ENCODE measurements around the gene SLC24A3.

The SLC24A3 gene

GRCh38 chr20:19274001-19274400 lies 61.6 kb downstream of the SLC24A3 start:
- no peak for DNase-seq

- DNase-seq, result no peak
Observed at GRCh38 chr20:19274412-19275015, 62.1 kb downstream of the SLC24A3 start.

- no peak for DNase-seq
Observed at GRCh38 chr20:19275038-19275629, 62.7 kb downstream of the SLC24A3 start.

GRCh38 chr20:19275630-19276071 lies 63.2 kb downstream of the SLC24A3 start:
- DNase-seq, result no peak

- DNase-seq, result no peak
Observed at GRCh38 chr20:19277381-19277780, 64.9 kb downstream of the SLC24A3 start.

GRCh38 chr20:19283490-19284025 lies 71.1 kb downstream of the SLC24A3 start:
- no peak for DNase-seq

GRCh38 chr20:19284400-19285178 lies 72.1 kb downstream of the SLC24A3 start:
- DNase-seq, result no peak

GRCh38 chr20:19285436-19285835 lies 73.0 kb downstream of the SLC24A3 start:
- DNase-seq, result no peak

- DNase-seq, result no peak
Observed at GRCh38 chr20:19288061-19288460, 75.6 kb downstream of the SLC24A3 start.

- DNase-seq, result no peak
Observed at GRCh38 chr20:19288636-19289035, 76.2 kb downstream of the SLC24A3 start.

- DNase-seq, result no peak
Observed at GRCh38 chr20:19289451-19289850, 77.0 kb downstream of the SLC24A3 start.

GRCh38 chr20:19291024-19291817 lies 78.8 kb downstream of the SLC24A3 start:
- DNase-seq, result no peak

- no peak for DNase-seq
Observed at GRCh38 chr20:19291818-19292132, 79.3 kb downstream of the SLC24A3 start.

GRCh38 chr20:19292254-19292653 lies 79.8 kb downstream of the SLC24A3 start:
- DNase-seq, result no peak

GRCh38 chr20:19295076-19295475 lies 82.6 kb downstream of the SLC24A3 start:
- no peak for DNase-seq

- DNase-seq, result no peak
Observed at GRCh38 chr20:19298652-19299051, 86.2 kb downstream of the SLC24A3 start.

- no peak for DNase-seq
Observed at GRCh38 chr20:19300395-19300794, 88.0 kb downstream of the SLC24A3 start.

- DNase-seq, result no peak
Observed at GRCh38 chr20:19301142-19301541, 88.7 kb downstream of the SLC24A3 start.

GRCh38 chr20:19301843-19302242 lies 89.4 kb downstream of the SLC24A3 start:
- DNase-seq, result no peak

GRCh38 chr20:19302714-19303113 lies 90.3 kb downstream of the SLC24A3 start:
- no peak for DNase-seq

GRCh38 chr20:19304389-19304788 lies 91.9 kb downstream of the SLC24A3 start:
- DNase-seq, result no peak

GRCh38 chr20:19304886-19305415 lies 92.5 kb downstream of the SLC24A3 start:
- DNase-seq, result no peak

- DNase-seq, result no peak
Observed at GRCh38 chr20:19308146-19308545, 95.7 kb downstream of the SLC24A3 start.
